ENCODE measurements around the gene CLDN6.

- no peak for TF ChIP-seq CTCF (IDR thresholded peaks at IDR 0.05)
- no peak for TF ChIP-seq POLR2A (IDR thresholded peaks at IDR 0.05)
Observed at GRCh38 chr16:2966808-2967191, 51.2 kb downstream of the CLDN6 start.

Measured in testis (tissue), 2 donors.